Uterus (tissue), 2 donors: ENCODE results near the gene UBIAD1.

ENCODE experiments used
- POLR2A ChIP-seq, 2 donors: fragments of 450-650 bp; IDR thresholded peaks; one replicate each; pipeline ENCODE4 v1.6.1; 2016; ENCODE audit warnings: antibody characterized with exemption in 2 of 2, mild to moderate bottlenecking in 1 of 2, moderate library complexity in 1 of 2
- TF ChIP-seq, protein P1 (sequence below), 4 experiments: fragments of 200-600 bp in 2 of 4; fragments of 450-650 bp in 2 of 4; sonication (generic) in 2 of 4; IDR thresholded peaks; one replicate each; pipeline ENCODE4 v1.5.1; 2016 to 2019; ENCODE audit warnings: antibody characterized with exemption in 4 of 4, mild to moderate bottlenecking in 2 of 4, moderate library complexity in 1 of 4

DNA sequence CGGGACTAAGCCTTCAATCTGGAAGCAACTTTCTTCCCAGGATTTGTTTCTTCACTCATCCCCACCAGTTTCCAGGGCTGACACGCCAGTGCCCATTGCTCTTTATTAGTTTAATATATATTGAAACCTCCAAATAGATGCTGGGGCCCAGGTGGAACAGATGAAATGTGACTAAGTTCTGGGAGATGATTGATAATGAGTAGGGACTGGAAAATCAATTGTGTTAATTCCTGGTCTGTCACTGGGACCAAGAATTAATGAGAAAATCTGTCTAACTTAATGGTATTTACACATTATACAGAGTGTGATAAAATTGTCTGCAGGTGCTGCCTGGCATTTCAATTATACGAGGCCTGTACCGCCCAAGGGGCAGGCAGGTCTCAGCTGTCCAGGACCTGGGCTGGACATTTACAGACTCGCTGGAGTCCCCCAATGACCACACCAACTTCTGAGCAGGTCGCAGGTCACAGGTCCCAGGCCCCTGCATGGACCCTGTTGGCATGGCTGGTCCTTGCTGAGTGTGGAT is 35.8 kb downstream of the UBIAD1 start:
- TF ChIP-seq POLR2A (IDR thresholded peaks at IDR 0.05), result no peak
- TF ChIP-seq, protein P1, sequence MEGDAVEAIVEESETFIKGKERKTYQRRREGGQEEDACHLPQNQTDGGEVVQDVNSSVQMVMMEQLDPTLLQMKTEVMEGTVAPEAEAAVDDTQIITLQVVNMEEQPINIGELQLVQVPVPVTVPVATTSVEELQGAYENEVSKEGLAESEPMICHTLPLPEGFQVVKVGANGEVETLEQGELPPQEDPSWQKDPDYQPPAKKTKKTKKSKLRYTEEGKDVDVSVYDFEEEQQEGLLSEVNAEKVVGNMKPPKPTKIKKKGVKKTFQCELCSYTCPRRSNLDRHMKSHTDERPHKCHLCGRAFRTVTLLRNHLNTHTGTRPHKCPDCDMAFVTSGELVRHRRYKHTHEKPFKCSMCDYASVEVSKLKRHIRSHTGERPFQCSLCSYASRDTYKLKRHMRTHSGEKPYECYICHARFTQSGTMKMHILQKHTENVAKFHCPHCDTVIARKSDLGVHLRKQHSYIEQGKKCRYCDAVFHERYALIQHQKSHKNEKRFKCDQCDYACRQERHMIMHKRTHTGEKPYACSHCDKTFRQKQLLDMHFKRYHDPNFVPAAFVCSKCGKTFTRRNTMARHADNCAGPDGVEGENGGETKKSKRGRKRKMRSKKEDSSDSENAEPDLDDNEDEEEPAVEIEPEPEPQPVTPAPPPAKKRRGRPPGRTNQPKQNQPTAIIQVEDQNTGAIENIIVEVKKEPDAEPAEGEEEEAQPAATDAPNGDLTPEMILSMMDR (IDR thresholded peaks at IDR 0.05), result no peak
